ENCODE data around the gene FIBCD1.
A peak's percentile ranks its signal among the peaks of the same experiment; 100 is the strongest.

The FIBCD1 gene

DNA sequence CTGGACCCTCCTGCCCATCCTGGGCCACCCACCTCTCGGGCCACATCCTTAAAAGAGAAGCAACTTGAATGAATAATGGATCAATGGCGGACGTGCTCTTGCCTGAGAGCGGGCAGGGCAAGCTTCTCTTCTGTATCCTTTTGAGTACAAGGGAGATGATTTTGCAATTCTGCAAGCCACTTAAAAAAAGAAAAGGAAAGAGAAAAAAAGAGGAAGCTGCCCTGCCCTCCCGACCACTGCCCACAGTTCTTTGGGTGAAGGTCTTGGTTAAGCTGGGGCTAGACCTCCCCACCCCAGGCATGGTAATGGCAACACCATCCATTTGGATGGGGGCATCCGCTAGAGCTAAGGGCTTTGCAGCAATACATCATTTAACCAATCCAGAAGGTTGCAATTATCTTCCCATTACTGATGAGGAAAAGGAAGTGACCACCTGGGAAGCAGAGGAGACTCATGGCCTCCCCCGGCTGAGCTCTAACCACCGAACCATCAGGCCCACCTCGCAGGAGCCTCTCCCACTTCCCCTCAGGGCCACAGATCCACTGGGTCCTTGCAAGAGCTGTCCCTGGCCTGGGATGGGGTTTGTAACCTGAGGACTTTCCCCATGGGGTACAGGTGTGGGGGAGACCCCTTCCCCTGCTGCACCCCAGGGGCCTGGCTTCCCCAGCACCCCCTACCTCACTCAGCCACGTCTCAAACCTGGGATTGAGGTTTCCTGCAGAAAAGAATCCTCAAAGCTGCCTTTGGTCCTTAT is 42.1 kb upstream of the FIBCD1 start:
- TF ChIP-seq GABPA (IDR thresholded peaks at IDR 0.05; ENCODE audit: low read depth) (no peak), REST (IDR thresholded peaks at IDR 0.05; ENCODE audit: insufficient replicate concordance, low read depth) (no peak), POLR2AphosphoS5 (IDR thresholded peaks at IDR 0.05; ENCODE audit: low read depth) (no peak), SPI1 (IDR thresholded peaks at IDR 0.05; ENCODE audit: borderline replicate concordance, low read depth) (peak; percentile 57; the same call in 1 of the 2 replicates)
- TF ChIP-seq, protein P1, sequence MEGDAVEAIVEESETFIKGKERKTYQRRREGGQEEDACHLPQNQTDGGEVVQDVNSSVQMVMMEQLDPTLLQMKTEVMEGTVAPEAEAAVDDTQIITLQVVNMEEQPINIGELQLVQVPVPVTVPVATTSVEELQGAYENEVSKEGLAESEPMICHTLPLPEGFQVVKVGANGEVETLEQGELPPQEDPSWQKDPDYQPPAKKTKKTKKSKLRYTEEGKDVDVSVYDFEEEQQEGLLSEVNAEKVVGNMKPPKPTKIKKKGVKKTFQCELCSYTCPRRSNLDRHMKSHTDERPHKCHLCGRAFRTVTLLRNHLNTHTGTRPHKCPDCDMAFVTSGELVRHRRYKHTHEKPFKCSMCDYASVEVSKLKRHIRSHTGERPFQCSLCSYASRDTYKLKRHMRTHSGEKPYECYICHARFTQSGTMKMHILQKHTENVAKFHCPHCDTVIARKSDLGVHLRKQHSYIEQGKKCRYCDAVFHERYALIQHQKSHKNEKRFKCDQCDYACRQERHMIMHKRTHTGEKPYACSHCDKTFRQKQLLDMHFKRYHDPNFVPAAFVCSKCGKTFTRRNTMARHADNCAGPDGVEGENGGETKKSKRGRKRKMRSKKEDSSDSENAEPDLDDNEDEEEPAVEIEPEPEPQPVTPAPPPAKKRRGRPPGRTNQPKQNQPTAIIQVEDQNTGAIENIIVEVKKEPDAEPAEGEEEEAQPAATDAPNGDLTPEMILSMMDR (IDR thresholded peaks at IDR 0.05; ENCODE audit: insufficient read depth, low read length), result no peak
- peak; percentile 73 to 78 for DNase-seq (ENCODE audit: low read depth in 1 of 2, low spot score in 1 of 2)
- Histone ChIP-seq H3K4me3 (replicated peaks; ENCODE audit: insufficient read depth, low read length) (no peak overlapping the region), H3K27ac (replicated peaks) (peak overlapping the region; percentile 40; the same call in 1 of the 2 replicates), H3K27me3 (ENCODE audit: insufficient read depth, poor library complexity, severe bottlenecking) (no peaks in the 10 kb centered on the region)

- peak in 1 of 2 experiments; percentile 27 for DNase-seq (ENCODE audit: low read depth in 1 of 2, low spot score in 1 of 2)
- peak overlapping the region; percentile 40; the same call in 1 of the 2 replicates for H3K27ac ChIP-seq (replicated peaks)
- TF ChIP-seq POLR2AphosphoS5 (IDR thresholded peaks at IDR 0.05; ENCODE audit: low read depth), result no peak
- TF ChIP-seq, protein P1 (IDR thresholded peaks at IDR 0.05; ENCODE audit: insufficient read depth, low read length), result no peak
- no peak for TF ChIP-seq GABPA (IDR thresholded peaks at IDR 0.05; ENCODE audit: low read depth)
- no peak for TF ChIP-seq REST (IDR thresholded peaks at IDR 0.05; ENCODE audit: insufficient replicate concordance, low read depth)
- TF ChIP-seq SPI1 (IDR thresholded peaks at IDR 0.05; ENCODE audit: borderline replicate concordance, low read depth), result no peak
- H3K4me3 ChIP-seq (replicated peaks; ENCODE audit: insufficient read depth, low read length), result no peak overlapping the region
- no peaks in the 10 kb centered on the region for H3K27me3 ChIP-seq (ENCODE audit: insufficient read depth, poor library complexity, severe bottlenecking)
Measured at GRCh38 chr9:130980526-130980925, 41.5 kb upstream of the FIBCD1 start.

DNA sequence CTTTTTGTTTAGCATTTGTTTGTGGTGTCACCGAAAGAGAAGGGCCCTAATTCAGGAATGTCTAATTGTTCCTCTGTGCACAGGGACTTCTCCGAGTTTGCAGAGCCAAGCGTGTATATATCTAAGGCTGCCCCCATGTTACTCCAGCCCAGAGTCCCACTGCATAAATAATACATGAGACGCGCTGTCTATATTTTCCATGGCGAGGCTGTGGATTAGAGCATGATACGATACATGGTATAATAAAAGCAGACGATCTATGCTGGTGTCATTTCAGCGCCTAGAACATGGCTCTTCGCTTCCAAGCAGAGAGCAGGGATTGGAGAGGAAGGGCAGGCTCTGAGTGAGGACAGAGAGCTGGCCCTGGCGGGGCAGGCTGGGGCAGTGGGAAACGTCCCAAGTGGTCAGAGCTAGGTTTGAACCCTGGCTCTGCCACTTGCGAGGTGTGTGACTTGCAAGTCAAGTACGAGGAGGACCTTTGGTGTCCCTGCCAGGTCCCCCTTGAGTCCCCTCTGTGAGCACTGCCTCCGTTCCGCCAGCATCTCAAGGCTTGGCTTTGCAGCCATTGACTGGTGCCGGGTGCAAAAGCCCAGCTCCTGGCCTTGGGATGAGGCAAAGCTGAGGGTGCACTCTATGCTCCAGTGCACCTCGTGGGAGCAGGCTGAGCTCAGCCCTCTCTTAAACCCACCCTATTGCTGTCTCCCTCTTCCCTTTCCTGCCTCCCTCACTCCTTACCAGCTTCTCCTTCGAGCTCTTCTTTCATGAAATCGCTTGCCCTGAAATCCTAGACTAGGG is 40.7 kb upstream of the FIBCD1 start:
- TF ChIP-seq REST (IDR thresholded peaks at IDR 0.05; ENCODE audit: insufficient replicate concordance, low read depth) (no peak), SPI1 (IDR thresholded peaks at IDR 0.05; ENCODE audit: borderline replicate concordance, low read depth) (no peak), POLR2AphosphoS5 (IDR thresholded peaks at IDR 0.05; ENCODE audit: low read depth) (no peak), GABPA (IDR thresholded peaks at IDR 0.05; ENCODE audit: low read depth) (no peak)
- TF ChIP-seq, protein P1 (IDR thresholded peaks at IDR 0.05; ENCODE audit: insufficient read depth, low read length), result no peak
- no peak for DNase-seq (ENCODE audit: low read depth in 1 of 2, low spot score in 1 of 2)
- Histone ChIP-seq H3K27me3 (ENCODE audit: insufficient read depth, poor library complexity, severe bottlenecking) (no peaks in the 10 kb centered on the region), H3K4me3 (replicated peaks; ENCODE audit: insufficient read depth, low read length) (no peak overlapping the region), H3K27ac (replicated peaks) (no peak overlapping the region)
